GM18520 (cell line): ENCODE results near the gene DLG2.

Experiments used
- ATAC-seq: cut with Tn5 transposase; IDR thresholded peaks from one replicate; pipeline ENCODE4 v1.9.1; 2021; ENCODE audit not compliant: unreplicated experiment

The DLG2 gene

DNA sequence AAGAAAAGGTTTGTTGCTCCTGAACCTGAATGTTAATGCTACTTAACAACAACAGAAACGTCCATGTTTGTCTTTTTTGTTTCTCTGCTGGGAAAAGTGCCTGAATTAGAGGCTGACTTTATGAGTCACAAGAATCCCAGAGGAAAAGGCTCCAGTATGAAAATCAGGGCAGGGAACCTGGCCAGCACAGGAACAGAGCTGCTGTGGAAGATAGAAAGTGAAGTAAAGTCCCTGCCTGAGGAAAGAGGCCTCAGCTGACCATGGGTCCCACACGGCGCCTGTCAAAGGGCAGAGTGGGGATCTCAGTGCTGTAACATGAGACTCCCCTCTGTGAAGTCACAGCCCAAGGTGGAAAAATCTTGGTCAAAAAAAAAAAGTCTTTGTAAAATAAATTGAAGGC, 1708.7 kb downstream of the DLG2 start:
- no peak for ATAC-seq

DNA sequence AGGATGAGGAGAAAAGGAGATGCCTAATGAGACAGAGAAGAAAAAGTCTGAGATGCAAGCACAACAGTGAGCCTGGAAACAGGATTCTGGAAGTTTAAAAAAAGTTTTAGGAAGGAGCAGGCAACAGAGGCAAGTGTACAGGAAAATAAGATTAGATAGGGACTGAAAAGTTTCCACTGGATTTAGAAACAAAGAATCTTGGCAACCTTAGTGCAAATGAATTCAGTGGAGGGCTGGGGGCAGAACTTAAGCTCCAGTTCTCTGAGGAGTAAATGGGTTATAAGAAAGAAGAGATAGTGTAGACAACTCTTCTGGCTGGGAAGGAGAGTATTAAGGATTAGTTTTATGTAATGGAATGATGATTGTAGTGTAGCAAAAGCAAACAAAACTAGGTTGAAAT, 1712.1 kb downstream of the DLG2 start:
- ATAC-seq = no peak

DNA sequence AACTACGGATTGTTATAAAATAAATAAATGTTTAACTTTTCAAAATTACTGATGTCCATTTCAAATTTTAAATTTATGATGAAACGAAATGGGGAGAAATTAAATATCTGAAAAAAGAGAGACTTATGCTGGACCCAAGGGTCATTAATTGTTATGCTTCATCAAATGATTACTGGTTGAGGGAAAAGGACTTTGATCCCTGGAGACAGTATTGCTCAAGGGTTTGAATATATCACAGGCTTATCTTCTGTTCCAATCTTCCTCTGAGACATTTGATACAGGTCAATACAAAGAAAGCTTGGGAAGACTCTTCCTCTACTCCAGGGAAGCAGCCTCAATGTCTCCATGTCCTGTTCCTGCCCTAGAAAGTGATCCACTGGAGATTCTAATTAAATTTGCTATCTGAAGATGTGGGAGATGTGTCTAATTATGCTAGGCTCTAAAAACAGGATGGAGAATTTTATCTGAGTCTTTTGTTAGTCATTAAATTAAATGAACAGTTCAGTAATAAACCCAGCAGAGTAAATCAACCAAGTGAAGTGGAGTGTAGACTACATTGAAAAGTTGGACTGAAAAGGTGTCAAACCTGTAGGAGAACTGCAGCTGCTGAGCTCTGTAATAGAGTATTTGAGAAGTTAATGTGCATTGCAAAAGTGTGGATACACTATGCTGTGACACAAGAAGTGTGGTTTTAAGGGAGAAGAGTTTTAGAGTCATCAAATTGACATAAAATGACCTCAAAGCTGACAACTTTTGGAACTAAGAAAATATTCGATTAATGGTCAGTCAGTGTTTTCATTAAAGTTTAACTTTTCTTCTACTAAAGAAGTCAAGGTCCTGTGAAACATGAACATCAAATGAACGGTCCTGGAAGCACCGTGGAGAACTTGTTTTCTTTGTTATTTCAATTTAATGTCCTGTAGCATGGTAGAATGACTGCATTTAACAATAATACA, 1717.3 kb downstream of the DLG2 start:
- no peak for ATAC-seq

DNA sequence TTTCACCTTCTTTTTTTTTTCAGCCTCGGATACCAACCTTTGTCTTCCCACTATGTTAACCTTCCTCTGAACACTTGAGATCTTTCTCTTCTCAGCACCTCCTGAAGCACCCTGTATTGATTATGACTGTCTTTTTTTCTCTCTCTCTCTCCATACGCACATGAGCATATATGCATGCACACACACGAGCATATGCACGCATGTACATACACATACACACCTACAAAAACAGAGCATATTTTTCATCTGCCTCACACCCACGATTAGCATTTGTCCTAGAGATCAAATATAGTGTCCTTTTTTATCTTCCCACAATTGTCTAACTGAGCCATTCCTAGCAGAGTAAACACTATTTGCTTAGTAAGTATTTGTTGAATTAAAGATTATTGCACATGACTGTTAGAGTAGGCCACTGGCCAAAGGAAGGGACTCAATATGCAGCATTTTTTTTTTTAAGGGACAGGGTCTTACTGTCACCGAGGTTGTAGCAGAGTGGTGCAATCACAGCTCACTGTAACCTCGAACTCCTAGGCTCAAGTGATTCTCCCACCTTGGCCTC, 1718.8 kb downstream of the DLG2 start:
- ATAC-seq = no peak

DNA sequence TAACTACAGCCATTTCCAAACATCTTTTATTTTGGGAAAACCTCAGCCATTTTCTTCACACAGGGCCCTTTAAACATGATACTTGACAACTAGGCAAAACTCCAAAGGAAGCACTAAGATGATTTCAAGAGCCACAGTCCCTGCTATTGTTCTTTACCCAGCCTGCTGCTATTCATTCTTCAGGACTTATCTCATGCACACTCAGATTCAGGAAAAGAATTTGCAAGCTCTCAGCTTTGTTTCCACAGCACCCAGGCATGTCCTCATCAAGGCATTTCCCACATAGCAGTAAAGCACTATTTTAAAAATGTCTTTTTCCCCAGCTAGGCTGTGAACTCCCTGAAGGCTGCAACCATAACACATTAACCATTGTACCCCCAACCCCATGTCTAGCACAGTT, 1731.6 kb downstream of the DLG2 start:
- ATAC-seq = no peak

DNA sequence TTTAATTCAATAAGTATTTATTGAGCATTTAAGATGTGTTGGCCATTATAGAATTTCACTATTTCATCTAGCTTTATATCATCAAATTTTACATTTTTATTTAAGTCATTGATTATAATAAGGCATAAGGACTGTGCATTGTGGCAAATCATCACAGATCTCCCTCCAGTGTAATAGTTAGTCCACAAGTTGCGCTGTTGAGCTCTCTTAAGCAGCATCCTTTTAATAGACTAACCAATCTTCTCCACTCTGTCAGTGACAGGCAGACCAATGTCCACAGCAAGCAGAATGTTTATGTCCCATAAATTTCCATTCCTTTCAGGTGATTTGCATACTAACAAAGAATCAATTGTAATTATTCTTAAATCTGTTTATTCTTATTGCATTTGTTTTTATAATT, 1745.7 kb downstream of the DLG2 start:
- ATAC-seq = no peak

DNA sequence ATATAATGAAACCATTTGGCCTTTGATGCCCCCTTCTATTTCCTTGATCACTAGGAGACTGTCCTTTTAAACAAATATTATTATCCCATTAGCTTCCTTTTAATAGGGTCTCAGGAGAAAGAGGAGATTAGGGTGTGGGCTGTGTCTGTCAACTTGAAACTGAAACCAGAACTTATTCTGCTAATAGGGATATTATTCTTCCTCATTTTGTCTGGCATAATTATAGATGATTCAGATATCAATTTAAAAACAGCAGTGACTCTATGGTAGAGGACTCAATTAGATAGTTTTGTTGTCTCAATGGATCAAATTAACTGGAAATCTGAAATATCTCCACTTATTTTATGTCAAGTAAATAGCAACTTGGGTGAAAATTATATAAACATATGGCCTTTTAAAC, 1756.1 kb downstream of the DLG2 start:
- ATAC-seq = no peak

DNA sequence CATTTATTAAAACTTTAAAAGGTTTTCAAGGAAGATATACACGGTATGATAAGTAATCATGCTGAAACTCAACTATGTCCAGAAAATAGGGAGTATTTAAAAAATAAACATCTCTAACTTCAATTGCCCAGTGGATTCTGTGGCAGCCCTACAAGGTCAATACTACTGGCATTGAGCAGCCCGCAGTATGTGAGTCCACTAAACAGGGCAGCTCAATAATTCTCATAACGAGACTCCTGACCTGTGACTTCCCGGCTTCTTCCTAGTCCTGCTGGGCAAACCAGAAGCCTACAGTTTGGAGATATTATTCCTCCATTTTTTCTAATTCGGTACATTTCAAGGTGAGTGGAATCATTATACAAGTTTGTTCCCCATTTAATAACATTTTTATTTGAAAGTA, 1760.5 kb downstream of the DLG2 start:
- no peak for ATAC-seq

DNA sequence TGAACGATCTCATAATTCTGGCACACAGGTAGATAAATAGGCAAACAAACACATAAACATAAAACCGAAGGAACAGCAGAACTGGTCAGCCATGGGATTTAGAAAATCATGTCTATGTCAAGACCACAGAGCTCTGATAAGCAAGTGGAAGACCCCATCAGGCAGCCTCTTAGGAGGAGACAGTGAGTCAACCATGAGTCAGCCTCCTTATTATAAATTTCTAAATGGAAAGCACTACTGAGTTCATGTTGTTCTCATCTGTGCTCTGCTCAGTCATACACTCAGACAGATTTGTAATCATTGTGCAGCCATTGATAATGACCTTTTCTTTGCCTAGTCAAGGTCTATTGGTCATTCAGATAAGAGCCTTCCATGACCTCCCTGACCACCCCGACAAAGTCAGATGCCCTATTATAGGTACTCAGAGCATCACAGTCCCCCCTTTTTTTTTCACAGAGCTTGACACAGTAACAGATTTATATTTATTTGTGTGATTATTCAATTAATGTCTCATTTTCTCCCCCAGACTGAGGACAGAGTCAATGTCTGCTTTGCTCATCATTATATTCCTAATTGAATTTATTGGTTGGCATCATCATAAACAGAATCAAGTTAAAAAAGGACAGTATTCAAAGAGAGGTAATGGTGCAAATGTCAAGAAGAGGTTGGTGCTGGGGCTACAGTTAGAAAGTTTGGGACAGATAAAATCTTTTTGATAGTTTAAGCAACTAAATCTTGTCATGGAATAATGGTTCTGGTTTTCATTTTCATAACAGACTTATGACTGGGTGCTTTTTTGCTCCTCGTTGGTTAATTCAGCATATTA, 1761.3 kb downstream of the DLG2 start:
- no peak for ATAC-seq

DNA sequence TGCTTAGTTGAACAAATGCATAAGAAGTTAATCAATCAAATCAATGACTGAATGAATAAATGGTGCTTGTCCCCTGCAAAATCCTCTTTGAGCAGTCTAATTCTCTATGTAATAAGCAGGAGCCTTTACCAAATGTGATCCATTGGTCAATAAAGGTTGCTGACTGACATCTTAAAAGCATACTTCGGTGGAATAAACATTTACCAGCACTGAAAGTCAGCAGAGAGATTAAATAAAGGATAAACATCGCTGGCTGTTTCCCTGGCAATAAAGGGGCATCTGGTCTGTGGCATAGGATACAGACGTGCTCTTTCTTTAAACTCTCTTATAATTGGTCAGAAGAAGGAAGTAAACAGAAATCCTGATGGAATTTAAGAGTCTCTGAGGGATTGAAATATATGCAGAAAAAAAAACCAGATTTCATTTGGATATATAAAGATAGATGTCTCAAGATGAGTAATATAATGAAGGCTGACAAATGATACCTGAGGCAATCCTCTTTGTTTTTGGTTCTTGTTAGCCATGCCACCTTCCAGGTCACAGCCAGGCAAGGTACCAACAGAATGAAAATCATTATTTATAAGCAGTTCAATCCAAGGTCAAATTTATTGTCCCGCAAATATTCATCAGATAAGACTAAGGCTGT, 1762.6 kb downstream of the DLG2 start:
- no peak for ATAC-seq

DNA sequence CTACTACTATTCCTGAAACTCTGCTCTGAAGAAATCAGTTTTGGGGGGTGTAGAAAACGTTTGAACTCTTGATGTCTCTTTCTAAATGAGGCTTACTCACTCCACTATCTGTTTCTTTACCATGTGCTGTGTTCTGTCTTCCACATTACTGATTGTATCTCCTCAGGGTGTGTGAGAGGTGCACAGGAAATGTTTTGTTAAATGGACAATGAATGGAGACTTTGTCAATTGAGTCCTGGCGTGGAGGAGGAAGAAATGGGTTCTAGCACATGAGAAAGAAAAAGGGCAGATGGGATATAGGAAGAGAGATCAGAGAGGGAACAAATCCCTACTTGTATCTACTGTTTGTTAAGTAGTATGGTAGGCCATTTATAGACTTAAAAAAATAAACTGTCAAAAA, 1763.9 kb downstream of the DLG2 start:
- ATAC-seq = no peak

DNA sequence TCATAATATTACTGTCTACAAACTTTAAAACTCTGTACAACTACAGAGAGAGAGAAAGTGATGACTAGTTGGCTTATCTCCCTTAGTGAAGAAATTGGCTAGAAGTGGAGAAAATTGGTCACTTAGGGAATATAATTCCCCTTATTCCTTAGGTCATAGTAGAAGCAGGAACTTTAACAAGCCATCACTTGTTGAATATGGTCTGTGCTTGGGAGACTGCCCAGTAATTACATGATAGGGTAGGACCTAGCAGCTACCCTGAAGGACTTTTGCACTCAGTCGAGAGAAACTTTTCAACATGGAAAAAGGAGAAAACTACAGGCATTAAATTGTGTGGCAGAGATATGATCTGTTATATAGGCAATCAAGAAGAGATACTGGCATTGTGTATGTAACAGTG, 1764.5 kb downstream of the DLG2 start:
- ATAC-seq = no peak

DNA sequence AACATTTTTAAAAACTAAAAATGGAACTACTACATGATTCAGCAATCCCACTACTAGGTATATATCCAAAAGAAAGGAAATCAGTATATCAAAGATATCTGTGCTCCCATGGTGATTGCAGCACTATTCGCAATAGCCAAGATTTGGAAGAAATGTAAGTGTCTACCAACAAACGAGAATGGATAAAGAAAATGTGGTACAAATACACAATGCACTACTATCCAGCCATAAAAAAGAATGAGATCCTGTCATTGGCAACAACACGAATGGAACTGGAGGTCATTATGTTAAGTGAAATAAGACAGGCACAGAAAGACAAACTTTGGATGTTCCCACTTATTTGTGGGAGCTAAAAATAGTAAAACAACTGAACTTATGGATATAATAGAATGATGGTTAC, 1765.1 kb downstream of the DLG2 start:
- no peak for ATAC-seq

DNA sequence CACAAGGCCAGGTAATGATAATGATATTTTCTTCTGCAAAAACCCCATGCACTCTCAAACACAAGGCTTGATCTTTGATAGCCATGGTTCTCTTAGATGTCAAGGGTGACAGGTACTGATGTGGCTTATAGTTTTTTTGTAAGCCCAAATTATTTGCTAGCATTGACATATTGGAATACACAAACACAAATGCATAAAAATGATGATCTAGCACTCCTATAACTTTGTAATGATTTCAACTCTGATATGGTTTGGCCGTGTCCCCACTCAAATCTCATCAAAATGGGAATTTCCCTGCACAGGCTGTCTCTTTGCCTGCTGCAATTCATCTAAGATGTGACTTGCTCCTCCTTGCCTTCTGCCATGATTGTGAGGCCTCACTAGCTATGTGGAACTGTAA, 1768.5 kb downstream of the DLG2 start:
- ATAC-seq = no peak

DNA sequence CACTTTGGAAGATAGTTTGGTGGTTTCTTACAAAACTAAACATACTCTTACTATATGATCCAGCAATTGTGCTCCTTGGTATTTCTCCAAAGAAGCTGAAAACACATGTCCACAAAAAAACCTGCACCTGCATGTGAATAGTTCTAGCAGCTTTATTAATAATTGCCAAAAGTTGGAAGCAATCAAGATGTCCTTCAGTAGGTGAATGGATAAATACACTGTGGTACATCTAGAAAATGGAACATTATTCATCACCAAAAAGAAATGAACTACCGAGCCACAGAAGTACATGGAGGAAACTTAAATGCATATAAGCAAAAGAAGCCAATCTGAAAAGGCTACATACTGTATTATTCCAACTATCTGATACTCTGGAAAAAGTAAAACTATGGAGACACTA, 1771.9 kb downstream of the DLG2 start:
- ATAC-seq = no peak

DNA sequence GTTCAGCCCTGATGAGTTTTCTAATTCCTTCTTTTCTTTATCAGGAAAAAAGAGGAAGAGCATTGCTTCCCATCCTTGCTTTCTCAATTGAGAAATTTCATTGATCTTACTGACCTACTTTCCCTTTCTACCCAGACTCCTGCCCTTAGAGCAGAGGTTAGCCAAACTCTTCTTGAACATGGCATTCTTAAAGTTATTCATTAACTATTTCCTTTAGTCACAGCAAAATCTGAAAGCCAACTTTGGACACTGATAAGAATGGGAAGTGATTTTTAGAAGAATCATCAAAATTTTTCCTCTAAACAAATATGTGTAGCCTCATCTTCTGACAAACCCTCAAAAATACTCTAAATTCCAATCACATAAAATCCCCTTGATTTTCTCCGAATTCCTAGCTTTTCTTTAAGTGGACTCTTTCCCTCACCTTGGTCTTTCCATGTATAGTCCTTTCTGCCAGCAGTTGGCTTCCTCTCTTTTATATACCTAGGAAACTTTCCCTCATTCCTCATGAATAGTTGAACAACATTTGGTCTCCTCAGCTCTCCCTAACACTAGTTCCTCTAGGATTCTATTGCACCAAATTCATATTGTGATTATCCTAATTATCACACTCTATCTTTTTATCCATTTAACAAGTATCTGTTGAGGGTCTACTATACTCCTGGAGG, 1774.2 kb downstream of the DLG2 start:
- no peak for ATAC-seq

DNA sequence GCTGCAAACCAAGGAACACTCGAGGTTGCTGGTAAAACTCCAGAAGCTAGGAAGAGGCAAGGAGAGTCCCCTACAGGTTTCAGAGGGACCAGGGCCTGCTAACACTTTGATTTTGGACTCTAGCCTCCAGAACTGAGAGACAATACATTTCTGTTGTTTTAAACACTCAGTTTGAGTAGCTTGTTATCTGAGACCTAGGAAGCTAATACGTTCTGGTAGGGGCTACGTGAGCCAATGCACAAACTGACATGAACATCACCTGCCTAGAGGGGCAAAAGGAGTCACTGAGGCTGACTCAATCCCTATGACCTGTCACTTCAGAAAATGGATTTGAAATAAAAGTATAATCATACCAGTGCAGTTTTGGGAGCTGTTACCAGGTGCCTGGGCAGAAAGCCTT, 1775.1 kb downstream of the DLG2 start:
- ATAC-seq = no peak

DNA sequence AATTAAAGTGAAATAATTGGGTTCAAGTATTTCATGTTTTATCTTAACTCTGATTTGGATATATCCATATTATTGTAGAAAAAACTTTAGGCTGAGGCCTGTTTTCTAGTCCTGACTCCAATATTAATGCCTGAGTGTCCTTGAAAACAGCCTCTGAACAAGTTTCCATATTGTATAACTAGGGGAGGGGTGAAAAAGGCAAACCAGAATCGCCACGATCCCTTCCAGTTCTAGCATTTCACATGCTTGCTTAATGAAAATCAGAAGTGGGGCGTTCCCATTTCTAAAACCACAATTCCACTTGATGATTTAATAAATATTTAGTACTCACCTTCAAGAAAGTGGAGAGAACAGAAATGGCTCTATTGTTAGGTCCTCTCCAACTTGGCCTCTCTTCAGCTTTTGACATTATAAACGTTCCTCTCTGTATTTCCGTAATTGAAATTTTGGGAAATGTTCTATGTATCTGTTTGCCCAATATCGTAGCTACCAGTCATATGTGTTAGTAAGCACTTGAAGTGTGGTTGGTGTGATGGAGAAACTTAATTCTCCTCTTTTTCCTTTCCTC, 1779.6 kb downstream of the DLG2 start:
- ATAC-seq = no peak

DNA sequence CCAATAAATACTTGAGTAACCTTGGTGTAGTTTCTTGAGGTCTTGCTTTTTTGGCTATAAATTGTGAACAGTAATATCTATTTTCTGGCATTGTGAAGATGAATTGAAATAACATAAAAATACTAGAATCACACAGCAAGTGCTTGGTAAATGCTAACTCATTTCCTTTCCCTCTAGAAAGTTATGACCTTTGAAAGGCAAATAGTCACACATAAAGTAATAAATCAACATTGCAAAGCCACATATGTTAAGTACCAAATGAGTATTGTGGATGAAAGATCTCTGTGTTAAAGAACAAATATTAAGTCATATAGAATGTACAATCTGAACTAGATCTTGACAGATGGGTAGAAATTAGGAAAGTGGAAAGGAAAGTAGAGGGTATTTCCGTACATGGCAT, 1781.3 kb downstream of the DLG2 start:
- no peak for ATAC-seq

DNA sequence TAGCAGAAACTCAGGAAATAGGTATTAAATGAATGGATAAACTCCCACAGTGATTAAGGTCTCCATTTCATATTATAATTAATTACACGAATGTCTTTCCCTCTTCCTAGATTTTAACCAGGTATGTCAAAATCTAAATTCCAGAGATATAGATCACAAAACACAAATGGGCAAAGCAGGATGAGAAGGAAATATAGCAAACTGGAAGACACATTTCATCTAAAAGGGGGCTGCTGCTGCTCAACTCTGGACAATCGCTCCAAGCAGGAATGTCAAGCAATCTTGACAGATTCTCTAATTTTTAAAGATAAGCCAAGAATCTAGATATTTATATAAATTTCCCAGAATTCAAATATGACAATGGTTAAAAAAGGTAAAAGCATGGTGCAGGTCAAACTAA, 1786.8 kb downstream of the DLG2 start:
- ATAC-seq = no peak
